ENCODE data around the gene DSP.

DNA sequence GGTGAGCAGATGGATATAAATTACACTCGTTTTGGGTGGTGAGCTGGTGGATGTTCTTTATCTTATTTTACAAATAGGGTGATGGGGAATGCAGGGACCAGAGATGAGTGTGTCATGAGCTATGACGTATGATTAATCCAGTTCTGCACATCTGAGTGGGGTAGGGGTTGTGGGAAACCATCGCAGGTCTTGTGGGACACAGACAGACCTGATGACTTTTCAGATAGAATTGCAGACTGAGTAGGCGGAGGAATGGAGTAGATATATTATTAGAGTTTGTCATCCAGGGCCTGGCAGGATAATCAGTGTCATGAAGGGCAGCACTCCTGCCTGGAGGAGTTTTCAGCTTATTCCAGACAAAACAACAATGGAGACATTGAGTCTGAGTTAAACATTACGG, 12.9 kb upstream of the DSP start:
- TF ChIP-seq JUND (IDR thresholded peaks at IDR 0.05) (no peak), EZH2 (IDR thresholded peaks at IDR 0.05) (no peak), ELF1 (IDR thresholded peaks at IDR 0.05; ENCODE audit: borderline replicate concordance, low read depth) (no peak), CBX3 (IDR thresholded peaks at IDR 0.05; ENCODE audit: low read depth) (no peak), FOSL1 (IDR thresholded peaks at IDR 0.05; ENCODE audit: low read depth) (no peak), ZFX (IDR thresholded peaks at IDR 0.05) (no peak), CEBPB (IDR thresholded peaks at IDR 0.05; ENCODE audit: low read depth) (no peak), POLR2A (IDR thresholded peaks at IDR 0.05; ENCODE audit: borderline replicate concordance, extremely low read depth, insufficient read depth, insufficient read length) (no peak)
- TF ChIP-seq, protein P1, sequence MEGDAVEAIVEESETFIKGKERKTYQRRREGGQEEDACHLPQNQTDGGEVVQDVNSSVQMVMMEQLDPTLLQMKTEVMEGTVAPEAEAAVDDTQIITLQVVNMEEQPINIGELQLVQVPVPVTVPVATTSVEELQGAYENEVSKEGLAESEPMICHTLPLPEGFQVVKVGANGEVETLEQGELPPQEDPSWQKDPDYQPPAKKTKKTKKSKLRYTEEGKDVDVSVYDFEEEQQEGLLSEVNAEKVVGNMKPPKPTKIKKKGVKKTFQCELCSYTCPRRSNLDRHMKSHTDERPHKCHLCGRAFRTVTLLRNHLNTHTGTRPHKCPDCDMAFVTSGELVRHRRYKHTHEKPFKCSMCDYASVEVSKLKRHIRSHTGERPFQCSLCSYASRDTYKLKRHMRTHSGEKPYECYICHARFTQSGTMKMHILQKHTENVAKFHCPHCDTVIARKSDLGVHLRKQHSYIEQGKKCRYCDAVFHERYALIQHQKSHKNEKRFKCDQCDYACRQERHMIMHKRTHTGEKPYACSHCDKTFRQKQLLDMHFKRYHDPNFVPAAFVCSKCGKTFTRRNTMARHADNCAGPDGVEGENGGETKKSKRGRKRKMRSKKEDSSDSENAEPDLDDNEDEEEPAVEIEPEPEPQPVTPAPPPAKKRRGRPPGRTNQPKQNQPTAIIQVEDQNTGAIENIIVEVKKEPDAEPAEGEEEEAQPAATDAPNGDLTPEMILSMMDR (IDR thresholded peaks at IDR 0.05 in 2 of 3, conservative IDR thresholded peaks at IDR 0.05 in 1 of 3; ENCODE audit: borderline replicate concordance in 1 of 3, insufficient read depth in 1 of 3, low read depth in 2 of 3, low read length in 2 of 3): no peak

All from HCT116 (cell line).